ENCODE results near the gene NFE2L2.

The NFE2L2 gene

DNA sequence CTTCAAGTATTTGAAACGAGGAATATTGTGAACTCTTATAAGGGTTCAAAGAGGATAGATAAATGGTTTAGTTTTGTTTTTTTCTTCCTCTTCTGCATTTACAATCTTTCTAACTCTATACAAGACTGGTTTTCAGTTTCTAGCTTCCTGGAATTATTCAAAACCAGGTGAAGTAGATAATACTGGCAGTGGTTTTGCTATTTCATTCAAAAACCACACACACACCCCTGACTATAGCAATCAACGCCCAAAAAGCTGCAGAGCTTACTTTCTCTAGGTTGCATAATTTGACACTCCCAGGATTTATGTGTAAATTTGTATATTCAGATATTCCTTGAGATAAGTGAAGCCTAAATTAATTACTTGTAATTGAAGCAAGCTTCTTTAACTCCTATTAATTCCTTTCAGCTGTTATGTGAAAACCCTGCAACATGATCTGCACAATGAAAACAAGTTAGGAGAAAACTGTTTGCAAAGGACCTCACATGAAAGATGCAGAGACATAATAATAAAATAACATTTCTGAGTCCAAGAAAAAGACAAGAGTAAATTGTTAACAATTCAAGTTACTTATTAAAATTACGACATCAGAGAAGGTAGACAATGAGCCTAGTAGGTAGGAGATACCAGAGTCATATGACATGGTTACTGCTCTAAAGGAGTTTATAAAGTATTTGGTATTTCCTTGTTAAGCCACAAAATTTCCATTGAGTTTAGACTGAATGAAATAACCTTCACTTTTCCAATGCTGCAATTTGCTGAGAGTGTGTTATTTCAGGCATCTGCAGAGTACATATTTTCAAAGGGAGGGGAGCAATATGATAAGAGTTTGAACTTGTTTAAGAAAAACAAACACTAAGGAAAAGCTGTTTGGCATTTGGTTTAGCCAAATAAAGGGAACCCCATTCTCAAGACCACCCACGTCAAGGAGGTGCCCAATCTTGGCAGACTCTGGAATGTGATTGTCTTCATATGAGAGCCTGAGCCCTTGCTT, 1.6 kb upstream of the NFE2L2 start:
- in situ Hi-C loops (cut with HindIII; ENCODE audit: low sequenced_read_pairs) = no loop called here
- TF ChIP-seq CTCF (IDR thresholded peaks at IDR 0.05; ENCODE audit: low read depth, low read length, missing control alignments) = no peak
- no peak overlapping the region for H3K4me3 ChIP-seq (ENCODE audit: low read depth, low read length)
- no peak for DNase-seq (ENCODE audit: low read depth)

GRCh38 chr2:177264209-177264692, 276 bp downstream of the NFE2L2 start:
- DNase-seq (ENCODE audit: low read depth) = no peak
- in situ Hi-C loops (cut with HindIII; ENCODE audit: low sequenced_read_pairs) = loop anchor here (5.0 kb wide), 1 partner anchor 97 kb away; no protein-coding TSS in a partner anchor
- H3K4me3 ChIP-seq (ENCODE audit: low read depth, low read length) = peak overlapping the region; percentile 81
- no peak for TF ChIP-seq CTCF (IDR thresholded peaks at IDR 0.05; ENCODE audit: low read depth, low read length, missing control alignments)

GRCh38 chr2:177263451-177264208, 897 bp downstream of the NFE2L2 start:
- peak overlapping the region; percentile 81 for H3K4me3 ChIP-seq (ENCODE audit: low read depth, low read length)
- in situ Hi-C loops (cut with HindIII; ENCODE audit: low sequenced_read_pairs) = loop anchor here (5.0 kb wide), 1 partner anchor 96 kb away; no protein-coding TSS in a partner anchor
- peak; percentile 96 for DNase-seq (ENCODE audit: low read depth)
- peak; percentile 83 for TF ChIP-seq CTCF (IDR thresholded peaks at IDR 0.05; ENCODE audit: low read depth, low read length, missing control alignments)

DNA sequence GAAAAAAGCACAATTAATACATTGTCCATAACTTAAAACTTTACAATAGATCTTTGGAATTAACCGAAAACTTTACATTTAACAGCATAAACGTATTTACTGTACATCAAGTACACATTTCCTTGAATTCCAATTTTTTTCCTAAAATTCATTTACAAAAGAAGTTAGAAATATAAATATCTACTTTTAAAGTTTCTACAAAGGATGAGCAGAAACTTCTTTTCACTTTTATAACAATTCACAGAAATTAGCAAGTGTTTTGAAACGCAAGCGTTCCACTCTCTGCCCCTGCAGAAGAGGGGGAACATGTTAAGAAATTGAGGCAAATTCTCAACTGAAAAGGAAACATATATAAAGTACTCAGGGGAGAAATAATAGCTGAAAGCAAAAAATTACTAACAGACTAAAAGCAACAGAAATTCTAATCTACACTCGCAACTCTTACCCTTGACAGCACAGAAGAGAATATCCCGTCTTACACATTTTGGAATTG, 1.5 kb downstream of the NFE2L2 start:
- no peak for TF ChIP-seq CTCF (IDR thresholded peaks at IDR 0.05; ENCODE audit: low read depth, low read length, missing control alignments)
- H3K4me3 ChIP-seq (ENCODE audit: low read depth, low read length) = peak overlapping the region; percentile 81
- no peak for DNase-seq (ENCODE audit: low read depth)
- in situ Hi-C loops (cut with HindIII; ENCODE audit: low sequenced_read_pairs) = loop anchor here (5.0 kb wide), 1 partner anchor 96 kb away; no protein-coding TSS in a partner anchor

GRCh38 chr2:177262092-177262491, 2.4 kb downstream of the NFE2L2 start:
- DNase-seq (ENCODE audit: low read depth) = no peak
- H3K4me3 ChIP-seq (ENCODE audit: low read depth, low read length) = peak overlapping the region; percentile 81
- in situ Hi-C loops (cut with HindIII; ENCODE audit: low sequenced_read_pairs) = loop anchor here (5.0 kb wide), 1 partner anchor 95 kb away; no protein-coding TSS in a partner anchor
- TF ChIP-seq CTCF (IDR thresholded peaks at IDR 0.05; ENCODE audit: low read depth, low read length, missing control alignments) = no peak
